ENCODE data around the gene LCLAT1.

DNA sequence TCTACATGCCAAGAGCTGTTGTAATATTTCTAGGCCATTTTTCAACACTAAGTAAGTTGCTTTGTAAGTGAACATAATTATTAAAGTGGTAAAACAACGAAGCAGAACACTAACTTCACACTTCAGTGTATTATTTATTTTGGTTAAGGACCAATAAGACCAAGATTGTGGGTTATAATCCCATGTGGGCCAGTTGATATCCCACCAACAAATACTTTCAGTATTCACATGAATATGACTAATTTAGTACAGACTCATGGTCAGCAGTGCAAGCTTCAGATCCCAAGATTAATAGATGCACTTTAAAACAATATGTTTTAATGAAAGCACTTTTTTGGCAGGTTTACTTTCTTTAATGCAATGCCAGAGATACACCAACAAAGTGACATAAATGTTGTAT is 154.3 kb downstream of the LCLAT1 start:
- TF ChIP-seq TAF1 (IDR thresholded peaks at IDR 0.05; ENCODE audit: borderline replicate concordance, insufficient read depth, low read length) (no peak), POLR2AphosphoS5 (IDR thresholded peaks at IDR 0.05; ENCODE audit: low read depth, low read length) (no peak), SIN3A (IDR thresholded peaks at IDR 0.05; ENCODE audit: borderline replicate concordance, insufficient read depth, low read length) (no peak), REST (IDR thresholded peaks at IDR 0.05; ENCODE audit: insufficient read depth in 1 of 2, low read depth in 2 of 2, low read length in 2 of 2) (no peak)
